NCI-H2107 treated with DMSO at 0.1 percent for 48 hours (cell line): ENCODE results near the gene SCNN1G.
"Not testable (repeated sequence)": the region's sequence is repeated elsewhere in the genome, so short reads cannot be mapped to it uniquely, and the experiment has no call there.

ENCODE experiments used
- DNase-seq: peaks from one replicate; lab custom pipeline; 2025; ENCODE audit not compliant: unreplicated experiment; lab: John Stamatoyannopoulos, UW

Gene SCNN1G

GRCh38 chr16:23248261-23249194 lies 66.0 kb downstream of the SCNN1G start:
- no peak for DNase-seq

DNA sequence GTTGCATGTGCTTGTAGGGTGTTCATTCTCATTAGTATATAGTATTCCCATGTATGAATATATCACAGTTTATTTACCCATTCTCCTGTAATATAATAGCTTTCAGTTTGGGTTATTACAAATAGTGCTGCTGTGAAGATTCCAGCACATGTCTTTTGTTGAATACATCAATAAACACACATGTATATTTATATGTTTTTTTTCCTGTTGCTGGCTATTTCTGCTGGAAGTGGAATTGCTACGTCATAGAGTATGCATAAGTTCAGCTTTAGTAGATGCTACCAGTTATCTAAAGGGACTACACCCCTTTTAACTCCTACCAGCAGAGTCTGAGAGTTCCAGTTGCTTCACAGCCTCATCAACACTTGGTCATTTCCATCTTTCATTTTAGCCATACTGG lies 67.3 kb downstream of the SCNN1G start:
- no peak for DNase-seq

GRCh38 chr16:23252310-23252709 lies 69.8 kb downstream of the SCNN1G start:
- no peak for DNase-seq

GRCh38 chr16:23253650-23254049 lies 71.1 kb downstream of the SCNN1G start:
- not testable (repeated sequence) for DNase-seq

DNA sequence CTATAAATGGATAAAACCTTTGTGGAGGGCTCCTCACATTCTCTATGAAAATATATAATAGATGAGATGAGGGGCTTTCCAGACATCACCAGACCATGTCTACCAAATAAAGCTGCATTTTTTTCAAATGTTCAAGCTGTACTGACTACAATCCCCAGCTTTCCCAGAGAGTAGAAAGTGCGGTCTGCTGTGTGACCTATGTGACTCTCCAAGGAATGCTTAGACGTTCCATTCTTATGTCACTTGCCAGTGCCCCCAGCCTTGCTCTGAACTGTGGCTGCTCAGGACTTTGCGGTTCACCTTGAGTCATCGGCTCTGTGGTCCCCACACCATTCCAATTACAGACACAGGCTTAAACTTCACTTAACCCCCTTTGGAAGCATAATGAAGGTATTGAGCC lies 71.8 kb downstream of the SCNN1G start:
- DNase-seq, result no peak

DNA sequence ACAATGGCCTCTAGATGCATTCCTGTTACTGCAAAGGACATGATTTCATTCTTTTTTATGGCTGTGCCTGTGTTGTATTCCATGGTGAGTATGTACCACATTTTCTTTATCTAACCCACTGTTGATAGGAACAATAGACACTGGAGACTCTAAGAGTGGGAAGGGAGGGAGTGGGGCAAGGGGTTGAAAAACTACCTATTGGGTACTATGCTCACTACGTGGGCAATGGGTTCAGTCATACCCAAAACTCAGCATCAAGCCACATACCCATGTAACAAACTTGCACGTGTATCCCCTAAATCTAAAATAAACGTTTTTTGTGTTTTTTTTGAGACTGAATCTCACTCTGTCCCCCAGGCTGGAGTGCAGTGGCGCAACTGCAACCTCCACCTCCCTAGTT lies 72.5 kb downstream of the SCNN1G start:
- DNase-seq, result no peak

- no peak for DNase-seq
Measured at GRCh38 chr16:23256440-23256839, 73.9 kb downstream of the SCNN1G start.

DNA sequence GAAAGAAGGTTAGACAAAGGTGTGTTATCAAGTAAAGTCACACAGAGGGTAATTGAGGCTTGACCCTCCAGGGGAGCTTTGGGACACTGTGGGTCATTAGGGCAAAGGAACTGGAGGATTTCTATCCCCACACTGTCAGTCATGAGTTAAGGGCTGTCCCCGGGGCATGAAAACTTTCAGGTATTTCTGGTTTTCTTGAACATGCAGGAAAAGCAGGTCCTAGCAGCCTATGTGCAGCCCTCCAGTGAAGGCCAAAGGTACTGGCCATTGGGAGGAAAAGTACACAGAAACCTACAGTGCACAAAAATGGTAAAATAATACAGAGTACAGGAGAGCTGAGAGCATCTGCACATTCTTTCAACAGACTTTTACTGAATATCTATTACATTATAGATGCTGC lies 75.1 kb downstream of the SCNN1G start:
- DNase-seq, result no peak

DNA sequence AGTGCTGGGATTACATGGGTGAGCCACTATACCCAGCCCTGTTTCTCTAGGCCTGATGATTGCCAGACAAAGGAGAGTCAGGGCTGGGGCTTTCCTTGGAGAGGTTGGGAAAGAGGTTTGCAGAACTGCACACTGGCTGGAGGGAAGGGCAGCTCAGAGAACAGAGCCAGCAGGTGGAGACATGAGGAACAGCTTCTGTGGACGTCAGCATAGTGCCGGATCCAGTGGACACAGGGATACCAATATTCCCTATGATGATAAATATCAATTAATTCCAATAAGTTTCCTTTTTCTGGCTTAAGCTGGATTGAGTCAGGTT lies 76.3 kb downstream of the SCNN1G start:
- DNase-seq, result no peak
